Pancreas (tissue), 10 donors: ENCODE measurements around the gene TAF6. TPM values are rescaled to one million over a fixed set of nuclear protein-coding genes. Genes with fewer than 3 reads are reported as not detected.
"Not testable (repeated sequence)": the region's sequence is repeated elsewhere in the genome, so short reads cannot be mapped to it uniquely, and the experiment has no call there.

Experiments used
- ATAC-seq, 4 donors: fragments of 200-7000 bp; cut with Tn5 transposase; one replicate each; pipeline versions ENCODE4 v1.8.0 to v1.9.1; 2020; ENCODE audit warnings: mild to moderate bottlenecking in 4 of 4, moderate library complexity in 4 of 4
- DNase-seq, 6 donors: peaks; one replicate each; pipeline ENCODE4 v3.0.0-alpha.2; 2020
- FAIRE-seq: peaks from 2 replicates; lab custom pipeline; 2012; peaks lifted over from hg19 to GRCh38; lab: Jason Lieb, UNC
- H3K27ac ChIP-seq, 4 donors: fragments of 200-600 bp; sonication (generic); 1 replicate in 3 of 4; 2 replicates in 1 of 4; pipeline versions ENCODE4 v1.5.0 to v1.8.0; 2020
- H3K27me3 ChIP-seq, 4 donors: fragments of 200-600 bp; one replicate each; pipeline ENCODE4 v1.8.0; 2021
- H3K36me3 ChIP-seq, 3 donors: fragments of 200-600 bp; sonication (generic) in 1 of 3; one replicate each; pipeline versions ENCODE4 v1.5.0 to v1.8.0; 2020 to 2021
- H3K4me1 ChIP-seq, 3 donors: fragments of 200-600 bp; one replicate each; pipeline ENCODE4 v1.8.0; 2021
- H3K4me3 ChIP-seq, 4 donors: fragments of 200-600 bp; sonication (generic) in 2 of 4; one replicate each; pipeline versions ENCODE4 v1.5.0 to v1.8.0; 2020 to 2021
- H3K9me3 ChIP-seq, 4 donors: fragments of 200-600 bp; one replicate each; pipeline ENCODE4 v1.8.0; 2021
- CTCF ChIP-seq, 4 donors: fragments of 200-600 bp; sonication (generic) in 3 of 4; IDR thresholded peaks; one replicate each; pipeline versions ENCODE4 v1.5.0 to v1.8.0; 2021; ENCODE audit warnings: antibody characterized with exemption in 4 of 4
- WGBS, 2 donors: extraction: QIAGEN DNeasy Blood & Tissue Kit; methylation state at CpG; one replicate each; pipeline ENCODE4 v1.1.7; 2013; 5-methylcytosine and 5-hydroxymethylcytosine counted together
- intact Hi-C, 3 donors: fragments of 100-400 bp; cut with DNase I; formaldehyde crosslinking; loops; one replicate each; pipeline versions ENCODE4 v1.11.1 to v1.14.2; 2022
- polyA plus RNA-seq, 2 donors: library from polyadenylated mRNA; stranded (reverse); fragments of 200-250 nt; gene quantifications; one replicate each; pipeline ENCODE4 v1.2.3, GENCODE V29; 2013
- total RNA-seq, 6 donors: library from RNA; stranded (reverse); fragmentation: NEBNext Ultra II Directional in 4 of 6; extraction: Animal tissue kit (Norgen Biotek cat#: 25700) in 4 of 6; gene quantifications; one replicate each; pipeline versions ENCODE4 v1.2.1 to v1.2.4, GENCODE V29; 2021 to 2023
- donor health status: healthy with polysubstance abuse.
- donor health status: DM: no; HTN: no; CAD: no; lungs with moderate emphysema.
- donor health status: DM: no; HTN: no; CAD: no.
- donor health status: control.
- donor health status: control.
- donor health status: Bipolar disorder and iron deficiency.
- donor health status: DM: yes; HTN: yes; CAD: no.
- donor health status: DM: no; HTN: no; CAD: no.
- donor health status: DM: no; HTN: no; CAD: no.
- donor health status: DM: yes; HTN: yes; CAD: no.

Gene TAF6
- total and polyA plus RNA-seq, 8 donors: 11.7 to 39.6 (median 15.3) TPM

GRCh38 chr7:100132126-100132525, 13.0 kb upstream of the TAF6 start:
- ATAC-seq (no peak), FAIRE-seq (no peak), DNase-seq (no peak)
- no peaks in the 10 kb centered on the region for H3K36me3 ChIP-seq
- H3K4me1 ChIP-seq: peaks cover 0 to 9% (median 0%) of the 10 kb centered on the region in 3 donors
- intact Hi-C loops: loop anchor here in 1 of 3 donors (10.0 kb wide), 1 partner anchor 83 kb away; the partner anchor contains the start of gene PVRIG
- TF ChIP-seq CTCF (IDR thresholded peaks at IDR 0.05): no peak
- peak overlapping the region in 1 of 4 donors; percentile 2 for H3K4me3 ChIP-seq
- no peaks in the 10 kb centered on the region for H3K27me3 ChIP-seq
- WGBS, 2 donors: 58 to 59% methylated on average over 7 of the region's 7 CpGs
- no peak overlapping the region for H3K27ac ChIP-seq
- no peaks in the 10 kb centered on the region for H3K9me3 ChIP-seq

- Histone ChIP-seq H3K27me3 (no peaks in the 10 kb centered on the region), H3K4me1 (peaks cover 0 to 10% (median 4%) of the 10 kb centered on the region in 3 donors), H3K4me3 (peak overlapping the region in 2 of 4 donors; percentile 17 to 36), H3K9me3 (no peaks in the 10 kb centered on the region), H3K36me3 (no peaks in the 10 kb centered on the region), H3K27ac (peak overlapping the region; percentile 41 to 78 (median 60))
- intact Hi-C loops: loop anchor here in 1 of 3 donors (10.0 kb wide), 1 partner anchor 84 kb away; the partner anchor contains the start of gene PVRIG
- DNase-seq (peak; percentile 77 to 94 (median 88)), ATAC-seq (peak; percentile 39 to 55 (median 53)), FAIRE-seq (no peak)
- WGBS, 2 donors: 3 to 5% methylated on average over 24 of the region's 24 CpGs
- peak; percentile 64 to 81 (median 69) for TF ChIP-seq CTCF (IDR thresholded peaks at IDR 0.05)
These were observed 11.7 kb upstream of the TAF6 start for GRCh38 chr7:100130608-100131453.

GRCh38 chr7:100130220-100130607, 11.1 kb upstream of the TAF6 start:
- H3K4me3 ChIP-seq, H3K9me3 ChIP-seq, DNase-seq, ATAC-seq, H3K36me3 ChIP-seq, H3K27me3 ChIP-seq, FAIRE-seq: not testable (repeated sequence)
- peak overlapping the region in 3 of 4 donors; percentile 41 to 78 (median 60) for H3K27ac ChIP-seq
- H3K4me1 ChIP-seq: peaks cover 0 to 14% (median 8%) of the 10 kb centered on the region in 3 donors
- 91 to 94% methylated on average over 1 of the region's 1 CpG for WGBS, 2 donors
- intact Hi-C loops: loop anchor here in 1 of 3 donors (10.0 kb wide), 1 partner anchor 85 kb away; the partner anchor contains the start of gene PVRIG

GRCh38 chr7:100128637-100128963, 9.4 kb upstream of the TAF6 start:
- Histone ChIP-seq H3K4me3 (no peak overlapping the region), H3K27ac (no peak overlapping the region), H3K4me1 (peaks cover 0 to 14% (median 8%) of the 10 kb centered on the region in 3 donors), H3K36me3 (no peaks in the 10 kb centered on the region), H3K27me3 (no peaks in the 10 kb centered on the region), H3K9me3 (no peaks in the 10 kb centered on the region)
- no peak for FAIRE-seq
- no peak for DNase-seq
- intact Hi-C loops: no loop called here
- TF ChIP-seq CTCF (IDR thresholded peaks at IDR 0.05): no peak
- WGBS, 2 donors: 50 to 56% methylated on average over 1 of the region's 1 CpG
- no peak for ATAC-seq

- 3 to 8% methylated on average over 25 to 37 of the region's 37 CpGs for WGBS, 2 donors
- FAIRE-seq (no peak), DNase-seq (peak in 2 of 6 donors; percentile 30 to 81), ATAC-seq (peak in 1 of 4 donors; percentile 1)
- Histone ChIP-seq H3K9me3 (no peaks in the 10 kb centered on the region), H3K4me1 (peaks cover 0 to 14% (median 8%) of the 10 kb centered on the region in 3 donors), H3K4me3 (peak overlapping the region; percentile 54 to 98 (median 94)), H3K36me3 (no peaks in the 10 kb centered on the region), H3K27ac (peak overlapping the region; percentile 84 to 94 (median 89)), H3K27me3 (no peaks in the 10 kb centered on the region)
- no peak for TF ChIP-seq CTCF (IDR thresholded peaks at IDR 0.05)
- intact Hi-C loops: no loop called here
These were observed 8.9 kb upstream of the TAF6 start for GRCh38 chr7:100127866-100128636.
